K562 (cell line): ENCODE results near the gene VPS11. TPM values are rescaled to one million over a fixed set of nuclear protein-coding genes. Genes with fewer than 3 reads are reported as not detected.
A peak's percentile ranks its signal among the peaks of the same experiment; 100 is the strongest.

ENCODE experiments used
- CBFA2T3 ChIP-seq: fragments of 450-650 bp; IDR thresholded peaks from 2 replicates; pipeline ENCODE4 v1.6.1; 2017
- CBX1 ChIP-seq: sonication (generic); IDR thresholded peaks from 2 replicates; pipeline ENCODE4 v1.6.1; 2016; ENCODE audit warnings: antibody characterized with exemption, low read depth, mild to moderate bottlenecking
- CC2D1A ChIP-seq: fragments of 450-650 bp; IDR thresholded peaks from 2 replicates; pipeline ENCODE4 v1.6.1; 2017; ENCODE audit warnings: mild to moderate bottlenecking
- CHCHD3 ChIP-seq: fragments of 250-450 bp; sonication (Bioruptor Pico); IDR thresholded peaks from 2 replicates; pipeline ENCODE4 v2.1.2; 2022; ENCODE audit warnings: mild to moderate bottlenecking
- DNMT1 ChIP-seq: fragments of 450-650 bp; IDR thresholded peaks from 2 replicates; pipeline ENCODE4 v1.6.1; 2016; ENCODE audit warnings: antibody characterized with exemption, mild to moderate bottlenecking
- GTF2E2 ChIP-seq: fragments of 200-800 bp; sonication (Bioruptor generic); IDR thresholded peaks from 2 replicates; pipeline ENCODE4 v1.6.1; 2016; ENCODE audit warnings: missing genetic modification characterization, missing compliant biosample characterization
- HDGF ChIP-seq: fragments of 450-650 bp; IDR thresholded peaks from 2 replicates; pipeline ENCODE4 v1.6.1; 2016
- IFI16 ChIP-seq: fragments of 250-450 bp; sonication (Bioruptor Pico); IDR thresholded peaks from 2 replicates; pipeline ENCODE4 v2.1.2; 2022; ENCODE audit warnings: mild to moderate bottlenecking, inconsistent platforms
- NCOA4 ChIP-seq: fragments of 450-650 bp; IDR thresholded peaks from 2 replicates; pipeline ENCODE4 v1.6.1; 2018; ENCODE audit warnings: mild to moderate bottlenecking; ENCODE audit not compliant: partially characterized antibody
- NR1H2 ChIP-seq: sonication (generic); formaldehyde crosslinking; IDR thresholded peaks from 2 replicates; pipeline ENCODE4 v1.4.0; 2020; ENCODE audit warnings: mild to moderate bottlenecking, missing genetic modification reagents
- PCBP2 ChIP-seq: fragments of 200-400 bp; formaldehyde crosslinking; IDR thresholded peaks from 2 replicates; pipeline ENCODE4 v1.6.1; 2018; ENCODE audit warnings: low read length, low read depth, mild to moderate bottlenecking, moderate library complexity; ENCODE audit not compliant: poor library complexity, severe bottlenecking
- RBM17 ChIP-seq: fragments of 200-400 bp; formaldehyde crosslinking; IDR thresholded peaks from 2 replicates; pipeline ENCODE4 v1.6.1; 2017; ENCODE audit warnings: low read depth, mild to moderate bottlenecking, low read length, borderline replicate concordance
- SMAD1 ChIP-seq: fragments of 150-350 bp; IDR thresholded peaks from 2 replicates; pipeline ENCODE4 v1.6.1; 2014; ENCODE audit warnings: low read length, low read depth; ENCODE audit not compliant: partially characterized antibody
- SREBF1 ChIP-seq: fragments of 150-350 bp; IDR thresholded peaks from 2 replicates; pipeline ENCODE4 v1.6.1; 2014; ENCODE audit warnings: antibody characterized with exemption, low read depth, low read length, borderline replicate concordance
- STAG1 ChIP-seq: sonication (generic); formaldehyde crosslinking; IDR thresholded peaks from 2 replicates; pipeline ENCODE4 v1.5.0; 2020; ENCODE audit warnings: missing genetic modification reagents, borderline replicate concordance
- TGIF2 ChIP-seq: sonication (generic); formaldehyde crosslinking; IDR thresholded peaks from 2 replicates; pipeline ENCODE4 v1.8.1; 2022; ENCODE audit warnings: mild to moderate bottlenecking, missing genetic modification reagents, moderate library complexity
- U2AF1 ChIP-seq: fragments of 200-400 bp; formaldehyde crosslinking; optimal IDR thresholded peaks from 2 replicates; pipeline ENCODE3; 2017; ENCODE audit warnings: mild to moderate bottlenecking, low read depth, low read length, moderate library complexity
- WHSC1 ChIP-seq: IDR thresholded peaks from one replicate; pipeline ENCODE4 v1.6.1; 2012; ENCODE audit warnings: low read length, control low read depth, inconsistent platforms
- ZFP1 ChIP-seq: fragments of 450-650 bp; formaldehyde crosslinking; IDR thresholded peaks from 2 replicates; pipeline ENCODE4 v1.4.0; 2020; ENCODE audit warnings: mild to moderate bottlenecking, mixed read lengths
- ZNF133 ChIP-seq: fragments of 250-450 bp; sonication (Bioruptor Pico); IDR thresholded peaks from 2 replicates; pipeline ENCODE4 v1.4.0; 2020; ENCODE audit warnings: mild to moderate bottlenecking
- ZNF253 ChIP-seq: fragments of 250-450 bp; sonication (Bioruptor Pico); conservative IDR thresholded peaks from 2 replicates; pipeline ENCODE4 v1.6.1; 2021; ENCODE audit warnings: mild to moderate bottlenecking
- ZNF347 ChIP-seq: fragments of 450-650 bp; formaldehyde crosslinking; IDR thresholded peaks from 2 replicates; pipeline ENCODE4 v1.4.0; 2020; ENCODE audit warnings: low read depth, mild to moderate bottlenecking, moderate library complexity
- ZNF436 ChIP-seq: fragments of 250-450, 450-650 bp; sonication (Bioruptor Pico); formaldehyde crosslinking; IDR thresholded peaks from 2 replicates; pipeline ENCODE4 v1.7.0; 2020; ENCODE audit warnings: mild to moderate bottlenecking
- ZNF668 ChIP-seq: fragments of 250-450 bp; sonication (Bioruptor Pico); IDR thresholded peaks from 2 replicates; pipeline ENCODE4 v1.8.0; 2022; ENCODE audit warnings: mild to moderate bottlenecking, inconsistent platforms
- polyA plus RNA-seq, 8 experiments: library from polyadenylated mRNA; depleted of rRNA in 4 of 8; stranded (reverse) in 5 of 8; unstranded in 3 of 8; fragments of >200 nt; fragmentation: Nextera tagmentation in 2 of 8; fragmentation: Illumina TruSeq in 1 of 8; extraction: Ambion mirVana in 2 of 8; extraction: Trizol in 1 of 8; gene quantifications; 2 replicates each; pipeline versions ENCODE4 v1.2.1 to v1.2.3, GENCODE V29; 2011 to 2014; ENCODE audit warnings: inconsistent platforms in 1 of 8, missing spikeins in 1 of 8
- total RNA-seq, 7 experiments: library from RNA; depleted of rRNA in 6 of 7; stranded (reverse); fragments of >200 nt in 6 of 7; fragmentation: Illumina TruSeq in 2 of 7; extraction: Trizol in 2 of 7; gene quantifications; 2 replicates each; pipeline versions ENCODE4 v1.2.1 to v1.2.3, GENCODE V29; 2011 to 2021; ENCODE audit warnings: low replicate concordance in 1 of 7
- TF ChIP-seq, protein P1 (sequence below): fragments of 250-450 bp; sonication (Bioruptor Pico); IDR thresholded peaks from 2 replicates; pipeline ENCODE4 v1.8.0; 2022; ENCODE audit warnings: inconsistent platforms
- TF ChIP-seq, protein P2 (sequence below): fragments of 250-450 bp; sonication (Bioruptor Pico); IDR thresholded peaks from 2 replicates; pipeline ENCODE4 v1.5.0; 2020; ENCODE audit warnings: mild to moderate bottlenecking

VPS11 gene
- total and polyA plus RNA-seq, 9 of the 15 experiments (the other 6 are each of a cell fraction or from before 2014, with no cell fraction given) = 14.1 to 35.5 (median 27.5) TPM

DNA sequence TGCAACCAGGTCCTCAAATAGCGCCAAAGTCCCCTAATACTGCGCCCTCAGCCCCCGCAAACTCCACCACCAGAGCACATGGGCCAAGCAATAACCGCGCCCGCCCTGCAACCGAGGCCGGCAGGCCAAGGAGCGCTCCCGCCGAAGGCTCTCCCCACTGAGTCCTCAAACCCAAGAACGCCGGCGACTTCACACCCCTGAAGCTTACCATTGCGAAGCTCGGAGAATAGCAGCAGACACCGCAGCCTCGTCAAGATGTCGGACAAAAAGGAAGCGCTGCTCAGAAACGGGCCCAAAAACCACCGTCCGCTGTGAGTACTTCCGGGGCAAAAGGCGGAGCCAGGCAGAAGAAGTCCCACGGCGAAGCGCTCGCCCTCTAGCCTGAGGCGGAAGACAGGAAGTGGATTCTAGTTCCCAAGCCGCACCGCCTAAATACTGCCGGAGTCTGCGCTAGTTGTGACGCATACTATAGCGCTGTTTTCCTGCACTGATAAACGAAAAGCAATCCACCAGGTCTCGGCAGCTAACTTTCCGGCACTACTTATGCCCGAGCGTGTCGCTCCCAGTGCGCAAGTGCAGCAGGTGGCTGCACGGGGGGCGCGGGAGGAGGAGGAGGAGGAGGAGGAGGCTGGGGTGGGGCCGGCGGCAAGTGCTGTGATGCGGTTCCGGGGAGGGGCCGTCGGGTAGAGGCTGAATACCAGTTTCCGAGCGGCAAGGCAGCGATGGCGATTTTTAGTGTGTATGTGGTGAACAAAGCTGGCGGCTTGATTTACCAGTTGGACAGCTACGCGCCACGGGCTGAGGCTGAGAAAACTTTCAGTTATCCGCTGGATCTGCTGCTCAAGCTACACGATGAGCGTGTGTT is 49.3 kb upstream of the VPS11 start, which contains the start of the genes RPS25 and TRAPPC4 (continued):
- TF ChIP-seq PCBP2 = no peak
- TF ChIP-seq HDGF = no peak
- TF ChIP-seq CBFA2T3 = no peak
- no peak for TF ChIP-seq U2AF1
- TF ChIP-seq ZNF253 (CRISPR knock-in tag) = no peak
- TF ChIP-seq SMAD1 = peak; percentile 84
- TF ChIP-seq SREBF1 = peak; percentile 80; the same call in 1 of the 2 replicates
- no peak for TF ChIP-seq ZNF133 (CRISPR knock-in tag)
- TF ChIP-seq ZNF436 (CRISPR knock-in tag) = no peak
- no peak for TF ChIP-seq DNMT1
- TF ChIP-seq ZNF347 (CRISPR knock-in tag) = no peak
- no peak for TF ChIP-seq CHCHD3 (CRISPR knock-in tag)
- TF ChIP-seq, protein P1, sequence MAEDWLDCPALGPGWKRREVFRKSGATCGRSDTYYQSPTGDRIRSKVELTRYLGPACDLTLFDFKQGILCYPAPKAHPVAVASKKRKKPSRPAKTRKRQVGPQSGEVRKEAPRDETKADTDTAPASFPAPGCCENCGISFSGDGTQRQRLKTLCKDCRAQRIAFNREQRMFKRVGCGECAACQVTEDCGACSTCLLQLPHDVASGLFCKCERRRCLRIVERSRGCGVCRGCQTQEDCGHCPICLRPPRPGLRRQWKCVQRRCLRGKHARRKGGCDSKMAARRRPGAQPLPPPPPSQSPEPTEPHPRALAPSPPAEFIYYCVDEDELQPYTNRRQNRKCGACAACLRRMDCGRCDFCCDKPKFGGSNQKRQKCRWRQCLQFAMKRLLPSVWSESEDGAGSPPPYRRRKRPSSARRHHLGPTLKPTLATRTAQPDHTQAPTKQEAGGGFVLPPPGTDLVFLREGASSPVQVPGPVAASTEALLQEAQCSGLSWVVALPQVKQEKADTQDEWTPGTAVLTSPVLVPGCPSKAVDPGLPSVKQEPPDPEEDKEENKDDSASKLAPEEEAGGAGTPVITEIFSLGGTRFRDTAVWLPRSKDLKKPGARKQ (CRISPR knock-in tag) = no peak
- no peak for TF ChIP-seq ZFP1 (CRISPR knock-in tag)
- TF ChIP-seq CC2D1A = no peak
- peak; percentile 55 for TF ChIP-seq GTF2E2 (tag)
- no peak for TF ChIP-seq NCOA4
- TF ChIP-seq CBX1 = 0 out of 2 replicates have a peak, but pooled peaks have one; percentile 20
- no peak for TF ChIP-seq RBM17
- TF ChIP-seq, protein P2, sequence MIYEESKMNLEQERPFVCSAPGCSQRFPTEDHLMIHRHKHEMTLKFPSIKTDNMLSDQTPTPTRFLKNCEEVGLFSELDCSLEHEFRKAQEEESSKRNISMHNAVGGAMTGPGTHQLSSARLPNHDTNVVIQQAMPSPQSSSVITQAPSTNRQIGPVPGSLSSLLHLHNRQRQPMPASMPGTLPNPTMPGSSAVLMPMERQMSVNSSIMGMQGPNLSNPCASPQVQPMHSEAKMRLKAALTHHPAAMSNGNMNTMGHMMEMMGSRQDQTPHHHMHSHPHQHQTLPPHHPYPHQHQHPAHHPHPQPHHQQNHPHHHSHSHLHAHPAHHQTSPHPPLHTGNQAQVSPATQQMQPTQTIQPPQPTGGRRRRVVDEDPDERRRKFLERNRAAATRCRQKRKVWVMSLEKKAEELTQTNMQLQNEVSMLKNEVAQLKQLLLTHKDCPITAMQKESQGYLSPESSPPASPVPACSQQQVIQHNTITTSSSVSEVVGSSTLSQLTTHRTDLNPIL = no peak
- no peak for TF ChIP-seq STAG1 (CRISPR knock-in tag)
- TF ChIP-seq ZNF668 (CRISPR knock-in tag) = no peak
- no peak for TF ChIP-seq IFI16 (CRISPR knock-in tag)
- TF ChIP-seq NR1H2 (CRISPR knock-in tag) = no peak
- TF ChIP-seq WHSC1 = no peak
- no peak for TF ChIP-seq TGIF2 (CRISPR knock-in tag)
